Measurements from ENCODE around the gene SPAG16.

GRCh38 chr2:213862407-213863076, 578.3 kb downstream of the SPAG16 start:
- TF ChIP-seq CTCF (IDR thresholded peaks at IDR 0.05) (no peak), ZFX (IDR thresholded peaks at IDR 0.05; ENCODE audit: borderline replicate concordance) (no peak)

Data from 22Rv1 (cell line).